ENCODE measurements around the gene CDC34. TPM values are rescaled to one million over a fixed set of nuclear protein-coding genes. Genes with fewer than 3 reads are reported as not detected.

The CDC34 gene
- total and polyA plus RNA-seq, 2 experiments from 2014 or later, result 207 to 247 TPM

DNA sequence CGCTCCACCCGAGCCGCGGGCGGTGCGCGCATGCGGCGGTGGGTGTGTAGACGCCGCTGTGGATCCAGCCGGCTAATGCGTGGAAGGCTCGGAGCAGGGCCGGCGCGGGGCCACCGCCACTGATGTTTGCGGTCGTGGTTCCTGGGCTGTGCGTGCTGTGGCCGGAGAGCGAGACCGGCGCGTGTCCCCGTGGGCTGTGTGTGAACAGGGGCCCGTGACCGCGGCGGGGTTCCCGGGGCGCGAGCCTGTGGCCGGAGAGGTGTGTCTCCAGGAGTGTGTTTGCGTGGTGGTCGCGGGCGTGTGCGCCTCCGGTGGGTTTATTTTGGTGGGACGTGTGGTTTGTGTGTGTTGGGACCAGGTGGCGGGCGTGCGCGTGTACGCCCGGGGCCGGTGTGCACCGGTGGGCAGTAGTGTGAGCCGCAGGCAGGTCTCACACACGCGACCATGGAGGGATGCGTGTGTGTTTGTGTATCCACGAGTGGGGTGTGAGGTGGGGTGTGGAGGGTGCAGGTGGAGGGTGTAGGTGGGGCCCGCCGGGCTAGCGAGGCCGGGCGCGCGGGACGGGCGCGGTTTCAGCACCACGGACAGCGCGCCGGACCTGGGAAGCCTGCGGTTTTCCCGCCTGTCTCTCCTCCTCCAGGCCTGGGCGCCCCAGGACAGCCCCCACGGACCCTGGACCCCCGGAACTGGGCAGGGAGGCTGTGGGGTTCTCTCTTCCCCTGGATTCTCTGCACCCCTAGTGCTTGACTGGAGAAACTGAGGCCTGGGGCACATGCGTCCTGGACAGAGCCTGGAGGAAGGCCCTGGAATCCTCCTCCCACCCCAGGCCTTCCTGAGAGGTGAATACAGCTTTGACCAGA, 59.8 kb downstream of the CDC34 start:
- DNase-seq (ENCODE audit: low read depth in 1 of 2, low spot score in 1 of 2), result peak; percentile 29 to 84
- peaks cover 55% of the 10 kb centered on the region for H3K27me3 ChIP-seq
- H3K4me3 ChIP-seq, result no peak overlapping the region
- peaks cover 2% of the 10 kb centered on the region for H3K4me1 ChIP-seq (ENCODE audit: low read depth)
- TF ChIP-seq, protein P1, sequence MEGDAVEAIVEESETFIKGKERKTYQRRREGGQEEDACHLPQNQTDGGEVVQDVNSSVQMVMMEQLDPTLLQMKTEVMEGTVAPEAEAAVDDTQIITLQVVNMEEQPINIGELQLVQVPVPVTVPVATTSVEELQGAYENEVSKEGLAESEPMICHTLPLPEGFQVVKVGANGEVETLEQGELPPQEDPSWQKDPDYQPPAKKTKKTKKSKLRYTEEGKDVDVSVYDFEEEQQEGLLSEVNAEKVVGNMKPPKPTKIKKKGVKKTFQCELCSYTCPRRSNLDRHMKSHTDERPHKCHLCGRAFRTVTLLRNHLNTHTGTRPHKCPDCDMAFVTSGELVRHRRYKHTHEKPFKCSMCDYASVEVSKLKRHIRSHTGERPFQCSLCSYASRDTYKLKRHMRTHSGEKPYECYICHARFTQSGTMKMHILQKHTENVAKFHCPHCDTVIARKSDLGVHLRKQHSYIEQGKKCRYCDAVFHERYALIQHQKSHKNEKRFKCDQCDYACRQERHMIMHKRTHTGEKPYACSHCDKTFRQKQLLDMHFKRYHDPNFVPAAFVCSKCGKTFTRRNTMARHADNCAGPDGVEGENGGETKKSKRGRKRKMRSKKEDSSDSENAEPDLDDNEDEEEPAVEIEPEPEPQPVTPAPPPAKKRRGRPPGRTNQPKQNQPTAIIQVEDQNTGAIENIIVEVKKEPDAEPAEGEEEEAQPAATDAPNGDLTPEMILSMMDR (IDR thresholded peaks at IDR 0.05; ENCODE audit: low read depth, low read length), result no peak
- H3K9me3 ChIP-seq (ENCODE audit: low read depth), result no peaks in the 10 kb centered on the region
- H3K36me3 ChIP-seq, result no peaks in the 10 kb centered on the region
- no peak overlapping the region for H3K27ac ChIP-seq

Other genes starting within 250 kb of the CDC34 start
- gene PLPP2, start 240.4 kb upstream of the CDC34 start, total RNA-seq, result 0.07 and 0.21 TPM in 2 replicates
- gene PLPP2, start 240.4 kb upstream of the CDC34 start, polyA plus RNA-seq, result not detected in 2 replicates
- 28.8 and 32.7 TPM in 2 replicates for gene MIER2, start 187.0 kb upstream of the CDC34 start, total RNA-seq
- 47.8 and 52.9 TPM in 2 replicates for gene MIER2, start 187.0 kb upstream of the CDC34 start, polyA plus RNA-seq
- gene C2CD4C, start 122.6 kb upstream of the CDC34 start, total RNA-seq, result 4.1 and 5.4 TPM in 2 replicates
- gene C2CD4C, start 122.6 kb upstream of the CDC34 start, polyA plus RNA-seq, result 3.0 and 3.4 TPM in 2 replicates
- gene SHC2, start 70.7 kb upstream of the CDC34 start, total RNA-seq, result 33.6 and 56.9 TPM in 2 replicates
- 39.9 and 54.6 TPM in 2 replicates for gene SHC2, start 70.7 kb upstream of the CDC34 start, polyA plus RNA-seq
- gene MADCAM1, start 35.3 kb upstream of the CDC34 start, total RNA-seq, result 0.70 and 2.2 TPM in 2 replicates
- 2.5 and 3.4 TPM in 2 replicates for gene MADCAM1, start 35.3 kb upstream of the CDC34 start, polyA plus RNA-seq
- 67.1 and 71.1 TPM in 2 replicates for gene TPGS1, start 24.3 kb upstream of the CDC34 start, total RNA-seq
- gene TPGS1, start 24.3 kb upstream of the CDC34 start, polyA plus RNA-seq, result 55.8 and 56.2 TPM in 2 replicates
- gene GZMM, start 12.3 kb downstream of the CDC34 start, total RNA-seq, result not detected in 2 replicates
- 0.39 TPM in 1 of 2 replicates, not detected in the other for gene GZMM, start 12.3 kb downstream of the CDC34 start, polyA plus RNA-seq
- gene BSG, start 40.8 kb downstream of the CDC34 start, total RNA-seq, result 826 and 1,015 TPM in 2 replicates
- 976 and 1,204 TPM in 2 replicates for gene BSG, start 40.8 kb downstream of the CDC34 start, polyA plus RNA-seq
- 1.0 and 2.3 TPM in 2 replicates for gene HCN2, start 58.1 kb downstream of the CDC34 start, total RNA-seq
- 0.34 and 0.46 TPM in 2 replicates for gene HCN2, start 58.1 kb downstream of the CDC34 start, polyA plus RNA-seq
- 82.6 and 121 TPM in 2 replicates for gene POLRMT, start 101.8 kb downstream of the CDC34 start, total RNA-seq
- 103 and 120 TPM in 2 replicates for gene POLRMT, start 101.8 kb downstream of the CDC34 start, polyA plus RNA-seq
- gene FGF22, start 108.1 kb downstream of the CDC34 start, total RNA-seq, result not detected in 2 replicates
- gene FGF22, start 108.1 kb downstream of the CDC34 start, polyA plus RNA-seq, result 0.92 TPM in 1 of 2 replicates, not detected in the other
- 76.6 and 78.5 TPM in 2 replicates for gene RNF126, start 131.5 kb downstream of the CDC34 start, total RNA-seq
- gene RNF126, start 131.5 kb downstream of the CDC34 start, polyA plus RNA-seq, result 88.7 and 92.1 TPM in 2 replicates
- gene FSTL3, start 144.6 kb downstream of the CDC34 start, total RNA-seq, result 44.4 and 46.9 TPM in 2 replicates
- gene FSTL3, start 144.6 kb downstream of the CDC34 start, polyA plus RNA-seq, result 33.0 and 34.7 TPM in 2 replicates
- not detected in 2 replicates for gene PRSS57, start 163.7 kb downstream of the CDC34 start, total RNA-seq
- 0.22 TPM in 1 of 2 replicates, not detected in the other for gene PRSS57, start 163.7 kb downstream of the CDC34 start, polyA plus RNA-seq
- 63.5 and 105 TPM in 2 replicates for gene PALM, start 177.2 kb downstream of the CDC34 start, total RNA-seq
- gene PALM, start 177.2 kb downstream of the CDC34 start, polyA plus RNA-seq, result 23.0 and 33.0 TPM in 2 replicates
- gene MISP, start 219.4 kb downstream of the CDC34 start, total RNA-seq, result 0.18 and 1.2 TPM in 2 replicates
- gene MISP, start 219.4 kb downstream of the CDC34 start, polyA plus RNA-seq, result not detected in 2 replicates

All from cardiac muscle cell (in vitro differentiated cells and primary cell).